NCI-H2171 treated with DMSO at 0.1 percent for 48 hours (cell line): ENCODE measurements around the gene OR1J1.

Experiments used
- DNase-seq: peaks from one replicate; lab custom pipeline; 2025; lab: John Stamatoyannopoulos, UW

OR1J1 gene, protein sequence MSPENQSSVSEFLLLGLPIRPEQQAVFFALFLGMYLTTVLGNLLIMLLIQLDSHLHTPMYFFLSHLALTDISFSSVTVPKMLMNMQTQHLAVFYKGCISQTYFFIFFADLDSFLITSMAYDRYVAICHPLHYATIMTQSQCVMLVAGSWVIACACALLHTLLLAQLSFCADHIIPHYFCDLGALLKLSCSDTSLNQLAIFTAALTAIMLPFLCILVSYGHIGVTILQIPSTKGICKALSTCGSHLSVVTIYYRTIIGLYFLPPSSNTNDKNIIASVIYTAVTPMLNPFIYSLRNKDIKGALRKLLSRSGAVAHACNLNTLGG

DNA sequence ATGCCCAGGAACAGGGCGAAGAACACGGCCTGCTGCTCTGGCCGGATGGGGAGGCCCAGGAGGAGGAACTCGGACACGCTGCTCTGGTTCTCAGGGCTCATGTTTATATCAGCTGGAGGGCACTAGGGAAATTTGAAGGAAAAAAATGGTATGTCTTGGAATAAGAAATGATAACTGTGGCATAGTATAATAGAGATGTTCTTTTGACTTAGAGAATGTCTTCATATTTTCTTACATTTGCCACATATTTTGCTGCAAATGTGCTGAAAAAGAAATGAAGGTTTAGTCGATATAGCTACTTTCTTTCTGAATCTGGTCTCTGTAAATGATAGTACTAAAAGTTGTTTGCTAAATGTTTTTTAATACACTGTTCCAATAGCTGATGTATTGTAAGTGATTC lies at the start of gene OR1J1:
TSS of gene OR1J1 (minus strand) at position 101 of the 400 bp plus-strand sequence. CDS start at position 101, 0 bp downstream.
- no peak for DNase-seq

DNA sequence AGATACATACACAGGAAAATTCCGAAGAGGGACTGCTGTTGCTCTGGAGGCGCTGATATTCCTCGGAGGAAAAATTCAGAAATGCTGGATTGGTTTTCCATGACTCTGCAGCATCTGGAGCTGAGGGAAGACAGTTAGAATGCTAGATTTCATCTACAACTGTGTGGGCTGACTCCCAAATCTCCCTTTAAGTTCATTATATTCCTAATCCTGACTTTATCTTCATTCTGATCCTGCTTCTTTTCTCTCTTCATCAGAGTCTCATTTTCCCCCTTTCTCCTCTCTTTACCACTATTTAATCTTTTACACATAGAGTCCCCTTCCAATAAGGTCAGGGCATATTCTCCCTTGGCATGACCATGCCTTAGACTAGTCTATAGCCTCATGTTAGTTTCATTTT lies 49.5 kb upstream of the OR1J1 start, which contains the start of gene OR1N1:
TSS of gene OR1N1 (minus strand) at position 101 of the 400 bp plus-strand sequence. CDS start at position 101, 0 bp downstream.
- no peak for DNase-seq

DNA sequence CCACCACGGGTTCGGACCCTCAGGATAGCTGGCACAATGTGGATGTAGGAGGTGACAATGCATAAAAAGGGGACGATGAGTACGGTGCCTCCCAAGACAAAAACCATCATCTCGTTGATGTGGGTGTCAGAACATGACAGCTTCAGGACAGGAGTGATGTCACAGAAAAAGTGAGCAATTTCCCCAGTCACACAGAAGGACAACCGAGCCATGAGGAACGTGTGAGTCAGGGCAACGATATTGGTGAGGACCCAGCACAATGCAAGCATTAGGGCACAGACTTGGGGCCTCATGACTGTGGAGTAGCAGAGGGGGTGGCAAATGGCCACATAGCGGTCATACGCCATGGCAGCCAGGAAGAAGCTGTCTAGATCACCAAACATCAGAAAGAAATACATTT lies 48.9 kb upstream of the OR1J1 start:
- DNase-seq, result no peak

DNA sequence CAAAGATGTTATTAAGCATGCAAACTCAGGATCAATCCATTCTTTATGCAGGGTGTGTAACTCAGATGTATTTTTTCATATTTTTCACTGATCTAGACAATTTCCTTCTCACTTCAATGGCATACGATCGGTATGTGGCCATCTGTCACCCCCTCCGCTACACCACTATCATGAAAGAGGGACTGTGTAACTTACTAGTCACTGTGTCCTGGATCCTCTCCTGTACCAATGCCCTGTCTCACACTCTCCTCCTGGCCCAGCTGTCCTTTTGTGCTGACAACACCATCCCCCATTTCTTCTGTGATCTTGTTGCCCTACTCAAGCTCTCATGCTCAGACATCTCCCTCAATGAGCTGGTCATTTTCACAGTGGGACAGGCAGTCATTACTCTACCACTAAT lies 41.6 kb upstream of the OR1J1 start:
- no peak for DNase-seq

DNA sequence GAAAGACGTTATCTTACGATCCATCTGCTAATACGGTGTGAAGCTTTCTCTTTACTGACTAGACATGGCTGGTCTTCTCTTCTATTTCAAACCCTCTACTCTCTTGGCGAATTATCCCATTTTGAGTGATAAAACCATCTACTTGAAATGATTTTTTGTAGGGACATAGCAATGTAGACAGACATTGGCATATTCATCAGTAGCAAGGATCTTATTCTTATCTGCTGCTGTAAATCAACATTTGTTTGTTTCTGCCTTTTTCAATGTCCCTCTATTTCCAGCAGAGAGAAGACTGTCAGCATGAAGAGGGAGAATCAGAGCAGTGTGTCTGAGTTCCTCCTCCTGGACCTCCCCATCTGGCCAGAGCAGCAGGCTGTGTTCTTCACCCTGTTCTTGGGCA lies 41.1 kb upstream of the OR1J1 start, which contains the start of gene OR1J4:
TSS of gene OR1J4 (plus strand) at position 301 of the 400 bp plus-strand sequence. CDS start at position 301, 0 bp downstream.
- DNase-seq, result no peak

DNA sequence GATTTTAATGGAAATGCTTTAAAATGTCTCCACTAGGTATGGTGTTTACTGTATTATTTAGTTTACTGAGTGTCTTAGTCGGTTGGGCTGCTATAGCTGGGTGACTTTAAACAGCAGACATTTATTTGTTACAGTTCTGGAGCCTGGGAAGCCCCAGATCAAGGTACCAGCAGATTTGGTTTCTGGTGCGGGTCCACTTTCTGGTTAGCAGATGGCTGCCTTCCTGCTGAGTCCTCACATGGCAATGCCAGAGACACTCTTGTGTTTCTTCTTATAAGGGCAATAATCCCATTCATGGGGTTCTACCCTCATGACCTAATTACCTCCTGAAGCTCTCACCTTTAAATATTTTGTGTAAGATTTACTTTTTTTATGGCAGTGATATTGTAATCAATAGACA lies 40.5 kb upstream of the OR1J1 start:
- DNase-seq, result no peak

DNA sequence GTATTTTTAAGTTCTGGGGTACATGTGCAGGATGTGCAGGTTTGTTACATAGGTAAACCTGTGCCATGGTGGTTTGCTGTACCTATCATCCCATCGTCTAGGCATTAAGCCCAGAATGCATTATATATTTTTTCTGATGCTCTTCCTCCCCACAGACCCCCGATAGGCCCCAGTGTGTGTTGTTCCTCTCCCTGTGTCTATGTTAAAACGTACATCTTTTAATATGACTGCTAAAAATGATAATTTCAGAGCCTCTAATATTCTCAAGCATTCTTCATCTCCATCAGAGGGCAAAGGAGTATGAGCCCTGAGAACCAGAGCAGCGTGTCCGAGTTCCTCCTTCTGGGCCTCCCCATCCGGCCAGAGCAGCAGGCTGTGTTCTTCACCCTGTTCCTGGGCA lies 32.8 kb upstream of the OR1J1 start, which contains the start of gene OR1J2:
TSS of gene OR1J2 (plus strand) at position 301 of the 400 bp plus-strand sequence. CDS start at position 301, 0 bp downstream.
- DNase-seq, result no peak

DNA sequence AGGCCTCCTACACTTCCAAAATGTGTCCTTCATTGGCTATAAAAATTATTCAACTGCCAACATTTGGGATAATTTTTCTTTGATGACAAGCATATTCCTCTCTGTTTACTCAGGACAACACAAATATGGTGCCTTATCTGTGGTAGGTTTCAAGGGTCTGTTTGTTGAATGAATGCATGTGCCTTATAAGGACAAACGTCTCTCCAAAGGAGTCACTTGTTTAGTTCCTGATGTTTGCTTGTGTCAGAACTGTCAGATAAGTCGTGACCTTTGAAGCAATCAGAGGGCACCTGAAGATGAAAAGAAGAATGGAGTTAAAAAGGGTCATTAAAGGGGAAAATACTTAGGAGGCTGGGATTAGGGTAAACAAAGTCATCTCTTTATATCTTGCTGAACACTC lies 29.2 kb upstream of the OR1J1 start:
- no peak for DNase-seq

DNA sequence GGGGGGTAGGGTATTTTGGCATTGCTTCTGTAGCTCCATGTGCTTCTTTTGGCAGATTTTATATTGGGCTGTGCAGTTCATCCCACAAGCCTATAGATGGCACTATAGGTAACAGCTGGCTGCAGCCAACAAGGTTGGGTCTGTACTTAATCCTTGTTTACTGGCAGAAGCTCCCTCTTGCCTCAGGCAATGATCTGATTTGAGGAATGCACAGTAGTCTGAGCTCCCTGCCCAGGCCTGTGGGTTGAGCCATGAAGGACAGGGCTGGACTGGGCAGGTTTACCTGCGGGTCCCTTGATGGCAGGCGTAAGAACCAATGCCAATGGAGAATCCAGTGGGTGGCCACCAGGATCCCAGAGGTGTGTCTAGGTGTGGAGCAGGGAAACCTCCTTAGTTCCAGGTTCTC lies 21.2 kb upstream of the OR1J1 start:
- DNase-seq, result peak; percentile 54

DNA sequence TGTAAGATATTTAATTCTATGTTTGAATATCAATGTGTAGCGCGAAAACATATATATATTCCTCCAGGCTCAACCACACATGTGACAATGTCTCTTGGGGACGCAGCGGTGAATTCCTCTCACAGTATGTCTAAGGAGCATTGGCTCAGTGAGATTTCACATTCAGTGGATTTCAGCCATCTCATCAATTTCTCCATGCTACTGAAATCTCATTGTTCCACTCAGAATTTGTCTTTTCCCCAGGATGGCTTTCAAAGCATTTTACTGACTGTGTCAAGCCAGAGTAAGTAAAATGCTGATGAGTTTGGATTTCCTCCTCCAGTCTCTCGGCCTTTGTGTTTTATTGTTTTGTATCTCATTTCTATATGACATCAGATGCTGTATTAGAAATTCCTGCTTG lies 1.3 kb upstream of the OR1J1 start:
- no peak for DNase-seq

DNA sequence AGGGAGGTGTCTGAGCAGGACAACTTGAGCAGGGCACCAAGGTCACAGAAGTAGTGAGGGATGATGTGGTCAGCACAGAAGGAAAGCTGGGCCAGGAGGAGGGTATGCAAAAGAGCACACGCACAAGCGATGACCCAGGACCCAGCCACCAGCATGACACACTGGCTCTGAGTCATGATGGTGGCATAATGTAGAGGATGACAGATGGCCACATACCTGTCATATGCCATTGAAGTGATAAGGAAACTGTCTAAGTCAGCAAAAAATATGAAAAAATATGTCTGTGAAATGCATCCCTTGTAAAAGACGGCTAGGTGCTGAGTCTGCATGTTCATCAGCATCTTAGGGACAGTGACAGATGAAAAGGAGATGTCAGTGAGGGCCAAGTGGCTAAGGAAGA lies 380 bp downstream of the OR1J1 start:
- DNase-seq, result no peak

DNA sequence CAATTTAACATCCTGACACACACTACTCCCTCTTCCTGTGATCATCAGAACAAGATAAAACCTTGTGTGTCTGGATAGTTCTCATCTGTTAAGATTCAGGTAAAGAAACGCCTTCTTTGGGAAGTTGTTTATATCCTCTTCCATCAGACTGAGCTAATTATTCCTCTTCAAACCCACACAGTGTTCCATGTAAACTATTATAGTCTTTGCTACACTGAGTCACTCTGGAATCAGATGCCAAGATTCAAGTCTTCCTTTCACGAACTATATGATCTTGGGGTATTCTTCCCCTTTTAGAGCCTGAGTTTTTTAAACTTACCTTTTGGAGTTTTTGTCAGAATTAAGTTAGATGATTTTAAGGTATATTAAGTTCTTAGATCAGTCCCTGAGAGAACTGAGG lies 2.0 kb downstream of the OR1J1 start:
- DNase-seq, result no peak

DNA sequence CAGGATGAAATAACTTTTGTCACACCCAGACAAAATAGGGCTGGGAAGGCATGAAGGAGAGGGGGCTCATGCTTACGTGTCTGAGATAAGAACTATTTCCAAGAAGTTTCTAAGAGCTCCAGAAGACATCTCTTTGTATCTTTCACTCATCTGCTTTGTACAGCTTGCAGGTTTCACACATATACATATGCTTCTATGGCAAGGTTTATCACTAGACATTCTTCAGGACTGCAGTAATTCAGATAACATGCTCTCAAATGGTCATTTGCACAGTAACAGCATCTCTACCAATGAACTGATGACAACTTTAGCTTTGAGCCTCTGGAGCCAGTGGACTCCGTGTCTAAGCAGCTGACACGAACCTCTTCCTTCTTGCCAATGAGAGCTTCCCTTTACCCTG lies 3.2 kb downstream of the OR1J1 start:
- no peak for DNase-seq

DNA sequence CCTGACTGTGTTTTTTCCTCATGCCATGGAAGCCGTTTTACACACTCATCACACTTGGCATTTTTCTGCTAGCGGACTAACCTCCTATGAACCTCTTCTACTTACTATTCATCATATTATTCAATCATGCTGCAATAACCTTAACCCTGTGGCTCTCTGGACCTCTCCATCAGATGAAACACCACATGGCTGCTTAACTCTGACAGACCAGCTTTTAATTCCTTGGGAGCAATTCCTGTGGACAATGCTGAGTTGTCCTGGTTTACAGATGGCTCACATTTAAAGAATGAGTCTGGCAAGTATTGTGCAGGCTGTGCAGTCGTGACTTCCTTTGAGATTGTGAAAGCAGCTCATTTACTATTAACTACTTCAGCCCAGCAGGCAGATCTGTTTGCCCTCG lies 9.0 kb downstream of the OR1J1 start:
- DNase-seq, result no peak

DNA sequence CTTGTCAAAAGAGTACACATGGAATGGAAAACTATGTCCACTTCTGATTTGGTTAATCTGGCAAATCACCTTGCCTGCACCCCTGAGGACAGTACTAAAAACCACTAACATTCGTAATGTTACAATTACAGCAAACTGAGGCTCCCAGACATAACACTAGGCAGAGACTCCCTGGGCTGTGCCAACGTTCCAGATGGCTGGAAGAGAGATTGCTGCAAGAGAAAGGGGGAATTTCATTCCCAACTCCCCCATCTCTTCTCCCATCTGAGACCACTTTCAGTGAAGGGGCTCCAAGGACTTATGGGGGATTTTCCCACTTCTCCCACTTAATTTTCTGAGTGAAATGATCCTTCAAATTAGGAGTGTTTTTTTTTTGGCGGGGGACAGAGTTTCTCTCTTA lies 11.3 kb downstream of the OR1J1 start:
- DNase-seq, result no peak

DNA sequence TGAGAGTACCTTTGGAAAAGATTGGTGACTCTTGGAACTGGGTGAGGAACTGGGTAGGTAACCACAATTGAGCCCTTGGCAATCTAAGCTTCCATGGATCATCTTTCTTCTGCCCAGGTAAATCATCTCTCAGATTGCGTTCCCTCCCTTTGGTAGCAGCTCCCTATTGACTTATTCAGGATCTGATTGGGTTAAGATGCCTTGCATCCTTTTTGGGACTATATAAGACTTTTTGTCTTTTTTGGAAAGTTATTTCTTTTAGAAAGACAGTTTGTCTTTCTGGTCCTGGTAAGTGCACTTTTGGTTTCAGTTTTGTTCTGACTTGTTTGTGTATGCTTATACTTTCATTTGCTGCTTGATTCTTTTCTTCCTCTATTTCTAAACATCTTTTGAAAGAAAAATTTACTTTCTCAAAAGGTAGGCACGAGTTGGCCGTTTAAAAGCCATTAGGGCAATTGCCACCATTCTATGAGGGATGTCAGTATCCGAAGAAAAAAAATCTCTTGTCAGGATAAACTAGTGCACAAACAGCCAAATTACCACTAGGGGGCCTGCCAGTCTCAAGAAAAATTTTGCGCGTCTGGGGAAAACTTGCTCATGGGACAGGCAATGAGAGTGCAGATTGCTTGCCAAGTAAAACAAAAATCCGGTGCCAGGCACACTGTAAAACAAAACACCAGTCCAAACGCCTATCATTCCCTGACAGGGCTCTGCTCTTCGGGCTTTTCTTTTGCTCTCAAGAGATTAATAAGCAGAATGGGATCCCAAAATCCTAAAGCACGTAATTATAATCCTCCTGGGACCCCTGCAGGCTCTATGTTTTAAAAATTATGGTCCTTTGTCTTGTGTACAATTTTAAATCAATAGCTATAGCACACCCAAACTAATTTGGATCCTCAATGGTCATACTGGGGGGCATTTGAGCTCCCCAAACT lies 12.8 kb downstream of the OR1J1 start:
- peak; percentile 82 for DNase-seq

DNA sequence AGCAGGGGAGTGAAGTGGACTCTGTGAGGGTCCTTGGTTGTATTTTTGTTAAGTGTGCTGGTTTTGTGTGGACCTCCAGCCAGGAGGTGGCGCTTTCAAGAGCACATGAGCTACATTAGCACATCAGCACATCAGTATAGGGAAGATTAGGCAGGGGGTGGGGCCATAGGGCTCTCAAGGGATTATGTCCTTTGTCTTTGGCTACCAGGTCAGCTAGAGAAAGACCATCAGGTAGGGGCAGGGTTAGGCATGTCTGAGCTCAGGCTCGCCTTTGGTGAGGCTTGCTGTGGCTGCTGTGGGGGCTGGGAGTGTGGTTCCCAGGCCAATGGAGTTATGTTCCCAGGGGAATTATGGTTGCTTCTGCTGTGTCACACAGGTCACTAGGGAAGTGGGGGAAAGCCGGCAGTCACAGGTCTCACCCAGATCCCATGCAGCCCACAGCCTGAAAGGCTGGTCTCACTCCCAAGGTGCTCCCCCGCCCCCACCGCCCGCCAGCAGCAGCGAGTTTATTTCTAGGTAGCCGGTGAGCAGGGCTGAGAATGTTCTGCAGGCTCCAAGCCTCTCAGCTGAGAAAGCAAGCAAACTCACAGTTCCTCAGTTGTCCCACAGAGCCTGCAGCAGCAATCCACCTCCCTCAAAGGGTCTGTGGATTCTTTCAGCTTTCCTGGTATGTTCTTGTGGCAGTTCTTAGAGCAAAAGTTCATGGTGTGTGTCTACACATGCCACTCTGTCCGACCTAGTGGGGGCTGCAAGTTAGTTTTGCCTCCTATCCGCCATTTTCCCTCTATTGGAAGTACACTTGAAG lies 13.7 kb downstream of the OR1J1 start:
- DNase-seq, result no peak

DNA sequence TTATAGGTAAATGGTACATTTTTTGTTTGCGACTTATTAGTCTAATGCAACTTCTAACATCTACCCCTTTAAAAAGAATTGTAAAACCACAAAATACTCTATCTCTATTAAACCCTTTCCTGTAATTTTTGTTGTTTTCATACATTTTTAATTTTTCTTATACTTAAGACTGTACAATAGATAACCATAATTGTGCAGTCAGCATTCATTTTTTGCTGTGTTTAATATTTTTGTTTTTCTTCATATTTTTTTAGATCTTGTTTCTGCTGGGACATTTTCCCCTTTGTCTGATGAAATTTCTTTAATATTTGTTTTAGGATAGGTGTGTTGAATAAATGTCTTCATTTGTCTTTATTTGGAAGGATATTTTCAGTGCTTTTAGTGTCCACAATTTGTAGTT lies 19.9 kb downstream of the OR1J1 start:
- no peak for DNase-seq

DNA sequence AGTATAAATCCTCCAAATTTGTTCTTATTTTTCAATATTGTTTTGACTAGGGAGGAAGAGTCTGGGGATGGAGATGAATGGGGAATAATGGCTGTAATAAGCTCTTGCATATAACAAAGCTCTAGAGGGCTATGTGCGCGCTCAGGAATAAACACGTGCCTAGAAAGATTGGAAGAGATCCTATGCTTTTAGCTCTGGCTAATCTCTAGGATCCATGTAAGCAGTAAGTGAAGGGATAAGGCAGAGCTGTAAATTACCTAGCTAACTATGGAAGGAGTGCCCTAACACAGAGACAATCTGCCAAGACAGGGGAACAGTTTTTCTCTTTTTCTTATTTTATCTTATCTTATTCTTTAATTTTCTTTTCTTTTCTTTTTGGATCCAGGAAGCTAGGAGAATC lies 21.6 kb downstream of the OR1J1 start:
- DNase-seq, result no peak

DNA sequence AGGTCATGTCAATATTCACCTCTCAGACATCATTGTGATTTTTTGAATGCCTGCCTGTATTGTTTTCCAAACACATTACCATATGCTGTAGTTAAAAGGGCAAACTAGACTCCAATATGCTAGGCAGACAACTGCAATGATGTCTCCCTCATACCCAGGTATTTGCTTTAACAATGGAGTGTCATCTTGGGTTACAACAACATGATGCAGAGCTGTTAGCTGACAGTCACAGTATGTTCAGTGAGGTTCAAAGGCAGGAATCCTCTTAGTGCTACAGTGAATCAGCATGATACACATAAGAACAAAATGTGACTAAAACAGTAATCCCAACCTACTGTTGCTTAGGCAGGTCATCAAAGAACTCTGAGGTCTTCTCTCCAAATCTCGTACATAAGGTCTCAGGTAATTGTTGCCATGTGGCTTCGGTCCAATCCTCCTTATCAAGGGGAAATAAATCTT lies 24.0 kb downstream of the OR1J1 start:
- DNase-seq, result no peak

DNA sequence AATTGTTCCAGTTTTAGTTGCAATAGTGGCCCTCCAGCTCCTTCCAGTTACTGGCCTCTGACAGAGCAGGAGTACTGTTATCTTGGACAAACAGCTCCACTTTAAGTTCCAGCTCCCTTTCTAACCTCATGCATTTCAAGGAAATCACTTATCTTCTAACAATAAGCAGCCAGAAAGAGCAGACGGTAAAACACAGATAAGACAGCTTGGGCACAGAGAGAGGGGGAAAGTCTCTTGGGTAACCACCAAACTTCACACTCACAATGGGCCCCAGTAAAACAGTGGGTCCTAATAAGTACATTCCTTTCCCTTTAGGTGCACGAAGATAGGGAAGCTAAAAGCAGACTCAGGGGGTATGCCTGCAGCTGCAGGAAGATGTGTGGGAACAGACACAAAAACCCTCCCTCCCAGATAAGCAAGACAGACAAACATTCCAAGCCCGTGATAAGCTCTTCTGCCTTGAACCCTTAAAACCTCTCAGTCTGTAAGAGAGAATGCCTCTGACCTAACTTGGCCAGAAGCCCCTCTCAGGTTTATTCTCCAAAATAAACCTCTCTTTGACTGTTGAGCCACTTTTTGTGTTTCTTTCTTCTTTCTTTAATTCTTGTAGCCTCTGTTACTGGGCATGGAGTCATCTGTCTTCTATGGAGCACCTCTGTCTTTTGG lies 30.8 kb downstream of the OR1J1 start:
- DNase-seq, result no peak
